ENCODE data around the gene KANSL1L.

The KANSL1L gene

DNA sequence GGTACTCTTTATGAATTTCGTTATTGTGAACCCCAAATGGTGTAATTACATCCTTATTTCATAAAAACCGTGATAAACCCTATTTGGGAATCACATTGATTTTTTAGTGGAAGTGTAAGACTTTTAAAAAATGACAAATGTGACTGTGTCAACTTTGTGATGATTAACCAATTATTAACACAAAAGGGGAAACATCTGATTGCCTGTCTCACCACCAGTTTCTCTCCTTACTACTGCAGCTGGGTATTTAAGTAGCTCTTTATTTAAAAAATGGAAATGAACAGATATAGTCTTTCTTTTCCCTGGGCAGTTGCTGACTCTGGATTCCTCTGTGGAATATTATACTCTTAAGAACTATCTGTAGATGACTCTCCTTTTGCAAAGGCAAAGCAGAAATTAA lies 180.4 kb downstream of the KANSL1L start:
- no peak for DNase-seq (ENCODE audit: low read depth)

DNA sequence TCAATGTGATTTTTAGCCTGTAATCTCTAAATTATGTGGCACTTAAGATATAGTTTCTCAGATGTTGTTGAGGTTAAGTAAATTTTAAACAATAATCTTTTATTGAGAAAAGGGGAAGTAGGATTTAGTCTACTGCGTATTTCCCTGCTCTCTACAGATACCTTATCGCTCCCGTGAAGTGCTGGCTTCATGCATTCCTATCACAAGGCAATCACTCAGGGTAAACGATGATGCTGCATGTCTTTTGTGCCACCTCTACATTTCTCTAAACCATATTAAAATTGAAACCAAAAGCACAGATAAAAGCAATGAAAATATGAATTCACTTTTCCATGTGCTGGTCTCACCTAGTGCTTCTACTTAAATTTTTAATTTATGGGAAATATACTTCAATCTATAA lies 183.2 kb downstream of the KANSL1L start:
- DNase-seq (ENCODE audit: low read depth), result no peak

DNA sequence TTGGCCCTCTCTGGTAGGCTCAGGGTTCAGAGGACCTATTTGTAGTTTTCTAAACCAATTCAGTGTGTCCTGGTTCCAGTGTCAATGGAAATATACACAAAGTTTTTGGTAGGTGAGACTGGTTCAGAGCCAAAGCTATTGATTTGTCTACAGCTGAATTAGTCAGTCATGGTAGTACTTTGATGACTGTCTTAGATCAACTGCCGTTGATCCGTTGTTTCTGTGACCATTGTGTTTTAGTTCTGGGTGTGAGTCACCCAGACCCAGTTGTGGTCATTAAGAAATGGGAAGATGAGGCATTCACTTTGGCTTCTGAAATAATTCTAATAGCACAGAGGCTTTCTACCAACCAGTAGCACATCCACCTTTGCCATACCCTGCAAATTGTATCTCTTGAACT lies 184.8 kb downstream of the KANSL1L start:
- no peak for DNase-seq (ENCODE audit: low read depth)

DNA sequence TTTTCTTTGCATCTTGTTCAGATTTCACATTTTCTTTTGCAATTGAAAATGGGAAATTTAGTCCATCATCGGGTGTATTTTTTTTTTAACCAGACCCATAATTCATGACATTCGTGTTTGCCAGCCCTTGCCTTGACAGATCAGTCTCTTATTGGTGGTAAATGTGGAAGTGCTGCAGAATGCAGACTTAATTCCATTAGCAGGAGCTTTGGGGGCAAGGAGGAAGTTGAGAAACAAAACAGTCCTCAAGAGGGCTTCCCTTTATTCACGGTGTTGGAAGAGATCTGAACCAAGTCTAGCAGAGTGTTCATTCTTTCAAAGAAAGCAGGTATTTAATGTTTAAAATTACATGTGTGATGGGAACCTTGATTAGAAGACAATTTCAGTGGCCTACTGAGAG lies 185.3 kb downstream of the KANSL1L start:
- DNase-seq (ENCODE audit: low read depth), result no peak

DNA sequence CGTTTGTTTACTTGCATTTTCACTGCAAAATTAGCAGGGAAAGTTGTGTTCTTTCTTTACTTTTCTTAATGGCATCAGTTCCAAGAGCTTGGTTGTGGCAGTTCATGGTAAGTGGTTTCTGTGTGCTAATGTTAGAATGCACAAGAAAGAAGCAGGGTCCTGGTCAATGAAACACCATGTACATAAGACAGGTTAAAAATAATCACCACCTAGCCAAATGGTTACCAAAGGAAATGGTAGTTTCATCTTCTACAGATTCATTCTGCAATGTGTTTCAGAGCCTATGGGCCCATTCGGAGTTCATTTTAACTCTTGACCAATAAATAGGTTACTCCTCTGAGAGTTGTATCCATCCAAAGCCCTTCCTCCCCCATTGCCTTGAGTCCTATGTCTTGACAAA lies 186.9 kb downstream of the KANSL1L start:
- DNase-seq (ENCODE audit: low read depth), result no peak

DNA sequence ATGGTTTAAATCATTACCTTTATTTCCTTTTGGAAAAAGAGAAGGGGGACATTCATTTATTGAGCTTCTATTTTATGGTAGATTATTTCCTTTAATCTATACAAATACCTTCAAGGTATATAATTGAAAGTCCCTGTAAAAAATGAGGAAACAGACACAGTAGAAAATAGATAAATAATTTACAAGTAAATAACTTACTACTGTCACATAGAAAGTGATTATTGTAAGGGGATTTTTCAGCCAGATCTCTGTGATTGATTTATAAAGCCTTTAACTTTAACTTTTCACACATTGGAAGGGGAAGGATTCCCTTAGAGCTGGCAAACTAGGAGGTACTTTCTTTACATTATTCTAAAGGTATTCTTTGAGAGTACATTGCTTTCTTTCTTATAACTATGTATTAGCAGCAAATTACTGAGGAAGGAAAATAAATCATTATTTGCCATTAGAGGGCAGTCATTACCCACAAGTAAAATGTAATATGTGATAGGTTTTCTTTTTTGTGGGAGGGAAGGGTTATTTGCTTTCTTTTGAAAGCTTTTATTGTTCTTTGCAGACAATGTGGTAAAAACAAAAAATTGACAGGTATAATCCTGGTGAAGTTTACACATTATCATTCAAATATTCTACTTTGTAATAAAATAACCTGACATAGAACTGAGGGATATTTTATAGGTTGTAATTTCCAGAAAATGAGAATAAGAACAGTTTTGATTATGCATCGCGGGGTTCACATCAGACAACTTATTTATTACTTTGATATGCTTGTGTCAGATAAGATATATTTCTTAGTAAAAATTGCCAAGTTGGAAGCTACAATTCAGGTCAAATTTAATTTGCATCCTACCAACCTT lies 193.6 kb downstream of the KANSL1L start:
- DNase-seq (ENCODE audit: low read depth), result peak; percentile 4

DNA sequence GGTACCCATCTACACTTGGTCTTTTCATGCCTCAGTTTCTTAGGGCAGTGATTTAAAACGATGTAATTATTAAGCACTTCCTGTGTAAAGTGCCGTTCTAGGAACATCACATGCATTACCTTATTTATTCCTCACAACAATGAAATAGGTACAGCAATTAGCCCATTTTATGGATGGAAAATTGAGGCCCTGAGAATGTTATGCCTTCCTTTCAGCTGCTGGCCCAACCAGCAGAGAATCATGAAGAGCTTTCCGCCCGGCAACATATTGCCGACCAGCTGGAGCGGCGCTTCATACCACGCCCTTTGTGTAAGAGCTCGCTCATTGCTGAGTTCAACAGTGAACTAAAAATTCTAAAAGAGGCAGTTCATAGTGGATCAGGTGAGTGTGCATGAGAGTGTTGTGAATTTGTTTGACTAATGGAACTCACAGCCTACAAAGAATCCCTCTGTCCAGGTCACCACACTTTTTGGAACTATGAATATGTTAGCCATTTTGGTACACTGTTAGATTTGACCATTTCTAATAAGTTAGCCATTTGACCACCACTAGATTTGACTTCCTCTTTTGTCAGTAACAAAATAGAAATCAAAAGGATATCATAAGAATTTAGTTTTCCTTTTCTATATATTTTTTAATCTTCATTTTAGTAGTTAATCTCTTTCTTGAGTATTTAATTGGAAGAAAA lies 194.4 kb downstream of the KANSL1L start:
- DNase-seq (ENCODE audit: low read depth), result no peak

DNA sequence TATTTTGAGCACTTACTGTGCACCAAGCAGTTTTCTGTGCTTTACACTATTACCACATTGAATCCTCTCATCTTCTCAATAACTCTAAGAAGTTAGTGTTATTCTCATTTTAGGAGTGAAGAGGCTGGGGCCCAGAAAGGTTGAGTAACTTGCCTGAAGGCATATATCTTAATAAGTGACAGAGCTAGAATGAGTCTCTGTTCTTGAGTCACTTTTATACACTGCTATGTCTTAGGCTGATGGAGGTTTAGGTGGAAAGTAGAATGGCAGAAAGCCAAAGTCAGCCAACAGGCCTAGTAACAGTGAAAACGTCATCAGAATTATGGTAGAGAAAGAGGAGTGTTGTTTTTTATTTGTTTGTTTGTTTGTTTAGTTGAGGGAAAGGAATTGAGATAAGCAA lies 196.6 kb downstream of the KANSL1L start:
- DNase-seq (ENCODE audit: low read depth), result no peak

DNA sequence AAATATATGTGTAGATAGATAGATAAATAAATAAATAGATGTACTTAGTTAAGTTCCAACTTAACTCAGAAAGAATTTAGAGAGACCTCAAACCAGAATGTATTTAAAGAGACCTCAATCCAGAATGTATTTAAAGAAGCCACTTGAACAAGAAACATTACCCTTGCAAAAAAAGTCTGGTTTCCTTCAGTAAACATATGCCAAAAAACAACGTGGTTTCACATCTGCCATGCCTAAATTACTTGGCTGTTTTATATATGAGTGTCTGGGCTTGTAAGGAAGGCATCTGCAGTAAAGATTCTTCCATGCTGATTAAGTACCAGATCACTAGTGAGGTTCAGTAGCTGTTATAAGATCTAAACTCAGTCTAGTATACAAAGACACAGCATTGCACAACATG lies 197.9 kb downstream of the KANSL1L start:
- no peak for DNase-seq (ENCODE audit: low read depth)
